Omental fat pad (tissue), 4 donors: Measurements from ENCODE around the gene HERPUD2. TPM values are rescaled to one million over a fixed set of nuclear protein-coding genes. Genes with fewer than 3 reads are reported as not detected.

Experiments
- ATAC-seq: fragments of 150-250 bp; one replicate; pipeline ENCODE4 v1.9.1; 2016; ENCODE audit warnings: mild to moderate bottlenecking, moderate library complexity; ENCODE audit not compliant: low FRiP score
- DNase-seq: peaks from one replicate; pipeline ENCODE4 v3.0.0-alpha.2; 2019; ENCODE audit warnings: low spot score
- CTCF ChIP-seq, 3 donors: fragments of 450-650 bp; IDR thresholded peaks; one replicate each; pipeline ENCODE4 v1.5.1; 2016 to 2017; ENCODE audit warnings: antibody characterized with exemption in 3 of 3, mild to moderate bottlenecking in 3 of 3, moderate library complexity in 2 of 3
- total RNA-seq, 4 donors: library from RNA; depleted of rRNA; stranded (reverse); fragments of >200 nt; gene quantifications; one replicate each; pipeline ENCODE4 v1.1.0, GENCODE V29; 2016

HERPUD2 gene
- total RNA-seq, 4 donors from 2014 or later: 27.0 to 42.6 (median 35.8) TPM

- ATAC-seq: no peak
- TF ChIP-seq CTCF (IDR thresholded peaks at IDR 0.05): no peak
- DNase-seq: no peak
These were observed 27.3 kb upstream of the HERPUD2 start for GRCh38 chr7:35722054-35722849.

GRCh38 chr7:35721288-35721687 is 26.4 kb upstream of the HERPUD2 start:
- ATAC-seq (no peak), DNase-seq (no peak)
- no peak for TF ChIP-seq CTCF (IDR thresholded peaks at IDR 0.05)

- no peak for ATAC-seq
- no peak for TF ChIP-seq CTCF (IDR thresholded peaks at IDR 0.05)
- no peak for DNase-seq
These were observed 25.9 kb upstream of the HERPUD2 start for GRCh38 chr7:35720849-35721248.

- no peak for TF ChIP-seq CTCF (IDR thresholded peaks at IDR 0.05)
- ATAC-seq: no peak
- no peak for DNase-seq
These were observed 25.1 kb upstream of the HERPUD2 start for GRCh38 chr7:35720032-35720431.

GRCh38 chr7:35718047-35718446 is 23.1 kb upstream of the HERPUD2 start:
- DNase-seq (no peak), ATAC-seq (no peak)
- no peak for TF ChIP-seq CTCF (IDR thresholded peaks at IDR 0.05)

- TF ChIP-seq CTCF (IDR thresholded peaks at IDR 0.05): no peak
- ATAC-seq (no peak), DNase-seq (no peak)
These were observed 22.6 kb upstream of the HERPUD2 start for GRCh38 chr7:35717516-35717915.

GRCh38 chr7:35717013-35717412 is 22.1 kb upstream of the HERPUD2 start:
- ATAC-seq (peak; percentile 16), DNase-seq (no peak)
- TF ChIP-seq CTCF (IDR thresholded peaks at IDR 0.05): no peak
